Fibroblast of lung (primary cell): ENCODE data around the gene RNPEPL1.

Experiments used
- CTCF ChIP-seq, 2 donors: IDR thresholded peaks in 1 of 2; conservative IDR thresholded peaks in 1 of 2; 1 replicate in 1 of 2; 2 replicates in 1 of 2; pipeline ENCODE4 v1.5.1; 2011 to 2012; ENCODE audit warnings: low read length in 2 of 2, control low read depth in 1 of 2, inconsistent platforms in 1 of 2, low read depth in 1 of 2, mild to moderate bottlenecking in 1 of 2
- EZH2 ChIP-seq: IDR thresholded peaks from 2 replicates; pipeline ENCODE4 v1.5.1; 2012; ENCODE audit warnings: low read length, control low read depth, mild to moderate bottlenecking; ENCODE audit errors: missing control alignments

DNA sequence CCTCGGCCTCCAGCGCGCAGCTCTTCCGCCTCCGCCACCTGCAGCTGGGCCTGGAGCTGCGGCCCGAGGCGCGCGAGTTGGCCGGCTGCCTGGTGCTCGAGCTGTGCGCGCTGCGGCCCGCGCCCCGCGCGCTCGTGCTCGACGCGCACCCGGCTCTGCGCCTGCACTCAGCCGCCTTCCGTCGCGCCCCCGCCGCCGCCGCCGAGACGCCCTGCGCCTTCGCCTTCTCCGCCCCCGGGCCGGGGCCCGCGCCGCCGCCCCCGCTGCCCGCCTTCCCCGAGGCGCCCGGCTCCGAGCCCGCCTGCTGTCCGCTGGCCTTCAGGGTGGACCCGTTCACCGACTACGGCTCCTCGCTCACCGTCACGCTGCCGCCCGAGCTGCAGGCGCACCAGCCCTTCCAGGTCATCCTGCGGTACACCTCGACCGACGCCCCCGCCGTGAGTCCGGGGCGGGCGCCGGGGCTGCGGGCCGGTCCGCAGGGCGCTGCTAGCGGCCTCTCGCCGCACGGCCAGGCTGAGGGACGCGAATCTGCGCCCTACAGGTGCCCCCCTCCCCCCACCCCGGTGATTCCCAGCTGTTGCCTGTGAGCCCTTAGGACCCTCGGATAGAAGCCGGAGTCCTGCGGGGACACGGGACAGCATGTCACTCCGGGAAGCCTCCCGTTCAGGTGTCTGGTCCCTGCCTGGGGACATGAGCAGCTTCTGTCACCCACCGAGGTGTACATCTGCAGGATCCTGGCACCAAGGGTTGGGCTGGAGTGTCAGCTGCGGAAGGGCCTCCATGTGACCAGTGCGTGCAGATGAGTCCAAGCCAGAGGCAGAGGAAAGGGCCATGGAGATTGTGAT lies 616 bp downstream of the RNPEPL1 start:
- TF ChIP-seq CTCF (conservative IDR thresholded peaks at IDR 0.05 in 1 of 2, IDR thresholded peaks at IDR 0.05 in 1 of 2; ENCODE audit: low read depth in 1 of 2, low read length in 2 of 2) (no peak), EZH2 (no peak)
